Tongue (tissue), 1 donor: ENCODE measurements around the gene SPIN2A. TPM values are rescaled to one million over a fixed set of nuclear protein-coding genes. Genes with fewer than 3 reads are reported as not detected.

ENCODE experiments used
- total RNA-seq: library from RNA; depleted of rRNA; stranded (reverse); fragments of >200 nt; gene quantifications from one replicate; pipeline ENCODE4 v1.2.3, GENCODE V29; 2014

The SPIN2A gene
- total RNA-seq, 1 donor from 2014 or later, result 0.41 TPM

Other genes starting within 250 kb of the SPIN2A start
- 15.8 TPM for gene SPIN3, start 141.9 kb downstream of the SPIN2A start, total RNA-seq
- gene SPIN2B, start 15.8 kb downstream of the SPIN2A start, total RNA-seq, result 8.4 TPM
- 3.3 TPM for gene FAAH2, start 149.3 kb upstream of the SPIN2A start, total RNA-seq